Adipose tissue (tissue), 3 donors: ENCODE results near the gene RAB3IP. TPM values are rescaled to one million over a fixed set of nuclear protein-coding genes. Genes with fewer than 3 reads are reported as not detected.
"Not testable (repeated sequence)": the region's sequence is repeated elsewhere in the genome, so short reads cannot be mapped to it uniquely, and the experiment has no call there.

Experiments used
- H3K27ac ChIP-seq: one replicate; pipeline ENCODE4 v1.5.1; 2013; ENCODE audit warnings: low read depth, low read length
- WGBS, 3 donors: extraction: QIAGEN DNeasy Blood & Tissue Kit; methylation state at CpG; one replicate each; pipeline ENCODE4 v1.1.7; 2013; 5-methylcytosine and 5-hydroxymethylcytosine counted together
- polyA plus RNA-seq, 3 donors: library from polyadenylated mRNA; stranded (reverse); fragments of 200-250 nt; gene quantifications; one replicate each; pipeline ENCODE4 v1.2.3, GENCODE V29; 2013
- donor health status: healthy with polysubstance abuse.
- donor health status: Bipolar disorder and iron deficiency.
- donor health status: healthy.

RAB3IP gene
- polyA plus RNA-seq, 3 donors = 1.9 to 13.6 (median 4.4) TPM

DNA sequence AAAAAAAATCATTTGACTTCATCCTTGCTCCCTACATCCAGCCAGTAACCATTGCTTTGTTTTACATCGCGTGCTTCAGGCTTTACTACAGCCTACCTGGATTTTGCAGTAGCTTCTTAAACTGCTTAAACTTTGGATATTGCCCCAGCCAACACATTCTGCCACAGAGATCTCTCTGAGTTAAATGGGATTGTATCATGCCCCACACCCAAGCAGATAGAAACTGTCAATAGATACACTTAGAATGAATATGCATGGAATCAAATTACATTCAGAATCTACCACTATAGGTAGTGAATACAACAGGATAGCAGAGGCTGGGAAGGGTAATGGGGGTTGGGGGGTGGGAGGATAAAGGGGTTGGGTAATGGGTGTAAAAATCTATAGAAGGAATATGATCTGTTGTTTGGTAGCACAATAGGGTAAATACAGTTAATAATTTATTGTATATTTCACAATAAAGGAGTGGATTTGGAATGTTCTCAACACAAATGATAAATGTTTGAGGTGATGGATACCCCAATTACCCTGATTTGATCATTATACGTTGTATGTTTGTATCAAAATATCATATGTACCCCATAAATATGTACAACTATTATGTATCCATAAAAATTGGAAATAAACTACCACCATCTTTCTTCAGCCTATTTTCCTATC is 83.7 kb downstream of the RAB3IP start:
- H3K27ac ChIP-seq = no peak overlapping the region
- 63 to 71% (median 63%) methylated on average over 3 of the region's 3 CpGs for WGBS, 3 donors

DNA sequence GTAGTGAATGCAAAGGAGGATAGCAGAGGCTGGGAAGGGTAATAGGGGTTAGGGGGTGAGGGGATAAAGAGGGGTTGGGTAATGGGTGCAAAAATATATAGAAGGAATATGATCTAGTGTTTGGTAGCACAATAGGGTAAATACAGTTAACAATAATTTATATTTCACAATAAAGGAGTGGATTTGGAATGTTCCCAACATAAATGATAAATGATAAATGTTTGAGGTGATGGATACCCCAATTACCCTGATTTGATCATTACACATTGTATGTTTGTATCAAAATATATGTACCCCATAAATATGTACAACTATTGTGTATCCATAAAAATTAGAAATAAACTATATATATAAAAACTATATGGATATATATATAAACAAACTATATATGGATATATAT is 85.4 kb downstream of the RAB3IP start:
- H3K27ac ChIP-seq = no peak overlapping the region

DNA sequence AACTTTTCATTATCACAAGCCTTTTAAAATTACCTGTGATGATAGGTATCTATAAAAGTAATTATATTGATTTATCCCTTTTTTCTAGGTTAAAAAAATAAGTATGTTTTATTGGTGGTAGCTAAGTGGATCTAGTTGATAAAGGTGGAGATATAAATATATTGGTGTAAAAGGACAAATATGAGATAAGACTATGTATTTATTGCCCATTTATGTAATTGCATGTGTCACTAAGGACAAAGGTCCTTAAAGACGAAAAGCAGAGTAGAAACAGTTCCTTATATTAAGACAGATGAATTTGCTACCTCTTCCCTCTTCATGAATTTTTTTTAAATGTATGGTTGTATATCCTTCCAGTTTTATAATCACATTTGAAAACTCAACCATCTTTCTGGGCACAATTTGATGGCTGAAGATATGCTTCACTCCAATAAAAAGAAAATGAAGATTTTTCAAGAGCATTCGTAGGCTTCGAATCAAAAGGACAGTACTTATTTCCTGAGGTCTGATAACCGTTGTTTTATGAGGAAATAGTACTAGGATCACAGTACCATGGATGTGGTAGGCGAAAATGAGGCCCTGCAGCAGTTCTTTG is 86.4 kb downstream of the RAB3IP start, which contains the start of gene MYRFL:
MYRFL (plus strand) TSS at position 262 of the 595 bp plus-strand sequence; CDS start at position 553, 291 bp downstream.
- no peak within 1 kb of the TSS for H3K27ac ChIP-seq
- WGBS, 3 donors = 76 to 87% (median 79%) methylated on average over 5 of the region's 5 CpGs

DNA sequence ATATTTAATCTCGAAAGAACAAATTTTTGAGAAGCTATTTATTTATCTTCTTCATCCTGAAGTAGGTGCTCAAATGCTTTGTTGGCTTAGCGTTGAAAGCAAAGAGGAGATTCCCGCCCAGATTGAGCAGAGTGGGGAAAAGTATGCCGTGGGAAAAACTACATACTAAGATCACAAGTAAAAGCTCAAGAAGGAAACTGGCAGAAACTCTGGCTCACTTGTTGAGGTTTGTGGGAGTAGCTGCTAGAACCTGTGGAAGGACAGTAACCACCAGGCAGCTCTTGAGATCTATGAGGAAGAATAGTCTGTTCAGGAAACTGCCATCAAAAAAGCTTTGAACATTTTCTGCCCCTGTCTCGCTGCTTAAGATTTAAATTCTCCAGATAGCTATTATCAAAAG is 90.2 kb downstream of the RAB3IP start:
- 57 to 73% (median 69%) methylated on average over 5 of the region's 5 CpGs for WGBS, 3 donors
- no peak overlapping the region for H3K27ac ChIP-seq

DNA sequence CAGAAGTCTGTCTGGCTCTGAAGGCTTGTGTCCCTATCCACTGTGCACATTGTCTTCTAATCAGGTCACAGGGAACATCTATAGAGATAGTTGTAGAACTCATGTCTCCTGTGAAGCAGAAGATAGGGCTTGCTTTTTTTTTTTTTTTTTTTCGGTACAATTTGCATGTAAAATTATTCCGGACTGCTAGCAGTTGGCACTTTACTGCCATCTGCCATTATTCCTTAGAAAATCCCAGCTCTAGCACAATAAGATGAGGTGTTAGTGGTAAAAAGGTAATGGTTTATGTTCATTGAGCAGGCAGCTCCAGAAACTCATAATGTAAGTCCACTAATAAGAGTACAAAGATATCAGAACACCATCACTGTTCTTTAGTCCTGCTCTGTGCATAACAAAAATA is 95.0 kb downstream of the RAB3IP start:
- H3K27ac ChIP-seq = no peak overlapping the region
- WGBS, 3 donors = 75 to 94% (median 91%) methylated on average over 2 of the region's 2 CpGs

DNA sequence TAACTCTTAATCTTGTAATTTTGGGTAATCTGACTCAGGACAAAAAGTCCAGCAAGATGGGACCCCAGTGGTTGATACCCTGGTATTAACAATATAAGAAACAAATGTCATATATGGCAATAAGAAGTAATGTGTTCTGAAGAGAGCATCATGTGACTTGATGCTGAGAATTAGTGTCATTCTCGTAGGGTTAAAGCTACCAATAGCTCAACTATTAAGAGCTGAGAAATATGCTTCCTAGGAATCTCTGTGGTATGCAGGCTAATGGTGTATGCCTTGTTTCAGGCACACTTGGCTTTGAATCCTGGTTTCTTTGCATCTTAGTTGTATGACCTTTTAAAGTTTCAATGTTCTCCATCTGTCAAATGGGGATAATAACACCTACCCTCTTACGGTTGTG is 95.5 kb downstream of the RAB3IP start:
- 56 to 86% (median 77%) methylated on average over 2 of the region's 2 CpGs for WGBS, 3 donors
- H3K27ac ChIP-seq = no peak overlapping the region

DNA sequence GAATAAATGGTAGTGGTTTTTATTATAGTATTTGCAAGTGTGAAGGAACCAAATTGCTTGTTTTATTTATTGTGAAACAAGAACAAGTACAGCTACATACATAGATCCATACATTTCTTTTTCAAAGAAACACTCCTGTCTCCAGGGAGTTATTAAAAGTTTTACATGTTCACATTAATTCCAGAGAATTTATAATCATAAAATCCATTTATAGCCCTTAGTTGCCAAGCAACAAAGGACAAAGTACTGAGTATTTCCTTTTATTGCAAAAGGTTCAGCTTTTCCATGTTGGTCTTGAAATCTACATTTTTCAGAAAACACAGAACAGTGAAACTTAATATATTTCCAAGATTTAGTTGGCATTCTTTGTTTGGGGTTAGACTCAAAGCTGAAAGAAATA is 95.9 kb downstream of the RAB3IP start:
- H3K27ac ChIP-seq = no peak overlapping the region

DNA sequence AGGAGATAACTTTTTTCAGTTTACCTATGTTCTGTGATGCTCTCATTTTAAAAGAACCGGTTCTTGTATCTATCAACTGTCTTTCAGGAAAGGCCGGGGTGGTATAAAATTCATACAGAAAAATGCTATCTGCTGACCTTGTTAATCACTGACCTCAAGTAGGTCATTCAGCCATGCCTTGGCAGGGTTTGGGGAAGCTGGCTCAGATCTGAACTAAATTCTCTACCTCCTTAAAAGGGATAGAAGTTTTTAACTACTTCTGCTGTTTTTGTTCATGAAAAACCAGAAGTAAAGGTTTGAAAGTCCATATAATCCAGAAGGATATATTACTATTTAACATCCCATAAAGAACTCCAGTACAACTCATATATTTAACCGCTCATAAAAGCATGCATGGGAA is 96.4 kb downstream of the RAB3IP start:
- 51 to 73% (median 65%) methylated on average over 3 of the region's 3 CpGs for WGBS, 3 donors
- no peak overlapping the region for H3K27ac ChIP-seq

DNA sequence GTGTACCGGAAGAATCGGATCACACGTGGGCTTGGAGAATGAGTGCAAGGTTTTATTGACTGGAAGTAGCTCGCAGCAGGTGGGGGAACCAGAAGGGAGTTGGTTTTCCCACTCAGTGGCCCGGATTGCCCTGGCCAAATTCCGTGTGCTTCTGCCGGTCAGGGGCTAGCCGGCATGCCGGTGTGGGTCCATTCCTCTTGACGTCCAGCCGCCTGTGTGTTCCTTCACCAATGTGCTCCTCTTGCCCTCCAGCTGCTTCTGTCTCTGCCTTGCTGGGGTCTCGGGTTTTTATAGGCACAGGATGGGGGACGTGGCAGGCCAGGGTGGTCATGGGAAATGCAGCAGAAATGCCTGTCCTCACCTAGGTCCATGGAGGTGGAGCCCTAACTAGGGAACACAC is 97.4 kb downstream of the RAB3IP start:
- 92 to 96% (median 95%) methylated on average over 13 of the region's 13 CpGs for WGBS, 3 donors
- H3K27ac ChIP-seq = no peak overlapping the region

DNA sequence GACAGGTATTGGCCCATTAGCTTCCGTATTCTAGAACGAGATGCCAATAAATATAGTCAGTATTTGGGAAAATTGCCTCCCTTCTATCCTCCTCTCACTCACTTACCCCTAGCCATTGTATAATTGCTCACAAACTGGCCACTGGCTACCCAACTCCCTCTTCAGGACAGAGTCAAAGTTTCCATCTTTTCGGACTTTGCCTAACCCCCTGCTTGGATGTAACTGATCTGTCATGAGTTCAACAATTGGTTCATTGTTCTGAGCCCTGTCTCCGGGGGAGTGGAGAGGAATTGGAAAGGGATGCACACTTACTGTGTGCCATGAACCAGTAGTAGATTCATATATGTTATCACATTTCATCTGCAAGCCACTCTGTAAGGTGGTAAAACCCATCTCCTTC is 98.5 kb downstream of the RAB3IP start:
- 81 to 90% (median 90%) methylated on average over 4 of the region's 4 CpGs for WGBS, 3 donors
- no peak overlapping the region for H3K27ac ChIP-seq

DNA sequence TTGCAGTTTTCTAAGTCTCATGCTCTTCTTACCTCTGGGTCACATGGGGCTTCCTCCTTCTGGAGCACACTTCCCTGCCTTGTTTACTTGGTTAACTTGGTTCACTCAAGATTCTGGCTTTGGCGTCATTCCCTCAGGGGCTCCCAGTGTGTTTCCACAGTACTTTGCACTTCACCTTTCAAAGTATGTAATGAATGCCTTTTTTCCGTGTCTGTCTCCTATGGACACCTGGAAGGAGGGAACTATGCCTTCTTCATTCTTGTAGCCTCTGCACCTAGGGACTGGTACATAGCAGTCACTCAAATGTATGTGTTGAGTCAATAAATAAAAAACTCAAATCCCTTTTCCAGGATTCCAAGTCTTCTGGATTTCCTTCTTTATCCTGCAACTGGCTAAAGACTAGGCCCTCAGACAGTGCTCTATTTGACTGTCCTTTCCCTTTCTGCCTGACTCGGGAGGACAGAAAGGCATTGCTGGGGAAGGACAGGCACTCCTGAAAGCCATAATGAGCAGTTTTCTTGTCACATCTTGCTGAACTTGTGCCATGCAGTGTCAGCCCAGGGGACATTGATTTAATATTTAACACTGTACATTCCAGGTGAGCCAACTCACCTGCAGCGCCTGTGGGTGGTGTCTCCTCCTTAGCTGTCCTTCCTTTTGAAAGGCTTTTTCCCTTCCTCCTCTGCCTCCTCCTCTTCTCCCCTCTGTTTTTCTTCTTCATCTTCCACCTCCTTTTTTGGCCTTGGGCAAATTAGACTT is 99.2 kb downstream of the RAB3IP start:
- 47 to 85% (median 81%) methylated on average over 4 of the region's 4 CpGs for WGBS, 3 donors

DNA sequence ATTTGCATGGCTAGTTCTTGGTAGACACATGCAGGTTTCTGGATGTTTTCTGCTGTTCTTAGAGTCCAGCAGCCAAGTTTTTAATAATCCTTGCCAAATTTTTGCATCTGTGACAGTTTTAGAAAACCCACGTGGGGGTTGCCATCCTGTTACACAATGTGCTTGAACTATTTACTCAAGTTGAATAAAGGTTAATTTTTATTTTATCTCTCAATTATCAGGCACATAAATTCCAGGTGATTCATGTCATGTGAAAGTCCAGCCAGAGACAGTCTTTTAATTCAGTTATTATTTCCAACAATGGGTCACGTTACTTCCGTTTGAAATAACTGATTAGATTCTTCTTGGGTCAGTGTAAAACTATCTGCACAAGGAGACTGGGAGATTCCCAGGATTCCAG is 102.1 kb downstream of the RAB3IP start:
- 32 to 52% (median 47%) methylated on average over 3 of the region's 3 CpGs for WGBS, 3 donors
- no peak overlapping the region for H3K27ac ChIP-seq

More for the DNA sequence above, 99.2 kb downstream of the RAB3IP start:
- no peak overlapping the region for H3K27ac ChIP-seq

DNA sequence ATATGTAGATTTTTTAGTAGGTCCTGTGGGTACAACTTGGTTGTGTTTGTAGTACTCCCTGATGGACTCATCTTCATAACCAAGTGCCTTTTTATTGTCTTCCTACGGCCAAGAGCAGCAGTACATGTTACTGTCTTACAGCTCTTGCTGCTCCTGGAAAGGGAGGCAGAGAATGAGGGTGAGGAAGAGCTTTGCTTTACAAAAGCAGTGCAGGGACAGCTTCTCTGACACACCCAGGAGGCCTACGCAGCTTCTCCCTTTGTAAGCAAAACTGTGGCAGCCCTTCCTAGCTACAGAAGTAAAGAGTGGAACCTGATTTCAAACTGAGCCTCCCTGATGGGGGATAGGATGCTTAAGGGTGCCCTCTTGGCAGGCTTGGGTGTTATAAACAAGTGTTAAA is 104.9 kb downstream of the RAB3IP start:
- 69 to 70% (median 69%) methylated on average over 2 of the region's 2 CpGs for WGBS, 3 donors
- H3K27ac ChIP-seq = no peak overlapping the region

DNA sequence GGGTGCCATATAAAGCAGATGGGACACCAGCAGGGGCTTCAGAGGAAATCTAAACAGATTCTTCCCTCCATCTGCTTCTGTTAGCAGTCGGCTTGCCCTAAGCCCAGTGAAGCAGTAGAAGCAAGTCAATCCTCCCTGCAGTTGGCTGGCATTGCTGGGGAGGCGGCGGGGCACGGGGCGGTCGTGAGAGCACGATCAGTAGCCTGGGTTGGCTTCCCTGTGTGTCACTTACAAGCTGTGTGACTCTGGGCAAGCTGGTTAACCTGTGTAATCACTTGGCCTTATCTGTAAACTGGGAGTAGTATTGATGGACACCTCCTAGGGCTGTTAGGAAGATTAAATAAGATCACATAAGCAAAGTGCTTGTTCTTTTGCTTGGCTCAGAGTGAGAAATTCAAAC is 105.8 kb downstream of the RAB3IP start:
- H3K27ac ChIP-seq = no peak overlapping the region
- 76 to 92% (median 88%) methylated on average over 7 of the region's 7 CpGs for WGBS, 3 donors

DNA sequence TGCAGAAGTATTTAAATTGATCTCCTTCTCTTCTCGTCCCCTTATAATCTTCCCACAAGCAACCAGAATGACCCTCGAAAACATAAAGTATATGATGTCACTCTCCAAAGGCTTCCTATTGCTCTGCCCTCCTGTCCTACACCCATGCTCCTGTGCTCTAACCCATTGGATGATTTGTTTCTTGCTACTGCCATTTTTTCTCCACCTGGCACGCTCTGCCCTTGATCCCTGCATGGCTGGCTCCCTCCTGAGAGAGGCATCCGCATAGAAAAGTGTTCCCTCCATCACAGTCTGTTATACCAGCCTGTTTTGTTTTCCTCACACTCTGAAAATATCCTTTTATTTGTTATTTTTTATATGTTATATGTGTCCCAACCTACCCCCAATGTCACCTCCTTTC is 106.2 kb downstream of the RAB3IP start:
- WGBS, 3 donors = 76 to 85% (median 85%) methylated on average over 4 of the region's 4 CpGs
- H3K27ac ChIP-seq = no peak overlapping the region

DNA sequence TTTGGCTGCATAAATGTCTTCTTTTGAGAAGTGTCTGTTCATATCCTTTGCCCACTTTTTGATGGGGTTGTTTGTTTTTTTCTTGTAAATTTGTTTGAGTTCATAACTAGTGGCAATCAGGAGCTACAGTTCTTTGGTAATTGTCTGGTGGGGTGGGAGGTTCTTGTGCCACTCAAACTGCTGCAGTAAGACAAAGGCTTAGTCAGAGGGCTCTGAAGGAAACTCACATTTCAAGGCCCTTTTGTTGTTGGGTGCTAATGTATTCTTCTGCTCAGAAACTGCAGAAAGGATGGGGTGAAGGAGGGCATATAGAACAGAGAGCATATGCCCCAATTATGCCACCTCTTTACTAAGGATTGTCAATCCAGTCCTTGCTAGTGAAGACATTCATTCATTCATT is 108.3 kb downstream of the RAB3IP start:
- H3K27ac ChIP-seq = no peak overlapping the region

DNA sequence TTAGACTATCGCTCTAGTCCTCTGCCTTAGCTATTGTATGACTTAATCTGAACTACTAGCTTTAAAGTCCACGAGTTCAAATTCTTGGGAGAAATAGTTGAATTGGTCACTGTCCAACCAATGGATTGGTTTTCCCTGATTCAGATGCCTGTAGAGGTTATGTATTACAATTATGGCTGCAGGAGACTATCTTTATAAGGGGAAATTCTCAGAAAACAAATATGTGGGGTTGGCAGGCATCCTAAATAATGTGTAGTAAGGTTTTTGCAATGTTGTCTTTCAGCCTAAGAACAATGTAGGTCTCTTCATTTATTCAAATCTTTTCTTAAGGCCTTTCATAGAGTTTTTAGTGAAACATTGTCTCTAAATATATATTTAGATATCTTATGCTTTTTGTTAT is 113.3 kb downstream of the RAB3IP start:
- H3K27ac ChIP-seq = no peak overlapping the region
- WGBS, 3 donors = 83 to 91% (median 89%) methylated on average over 2 of the region's 2 CpGs

DNA sequence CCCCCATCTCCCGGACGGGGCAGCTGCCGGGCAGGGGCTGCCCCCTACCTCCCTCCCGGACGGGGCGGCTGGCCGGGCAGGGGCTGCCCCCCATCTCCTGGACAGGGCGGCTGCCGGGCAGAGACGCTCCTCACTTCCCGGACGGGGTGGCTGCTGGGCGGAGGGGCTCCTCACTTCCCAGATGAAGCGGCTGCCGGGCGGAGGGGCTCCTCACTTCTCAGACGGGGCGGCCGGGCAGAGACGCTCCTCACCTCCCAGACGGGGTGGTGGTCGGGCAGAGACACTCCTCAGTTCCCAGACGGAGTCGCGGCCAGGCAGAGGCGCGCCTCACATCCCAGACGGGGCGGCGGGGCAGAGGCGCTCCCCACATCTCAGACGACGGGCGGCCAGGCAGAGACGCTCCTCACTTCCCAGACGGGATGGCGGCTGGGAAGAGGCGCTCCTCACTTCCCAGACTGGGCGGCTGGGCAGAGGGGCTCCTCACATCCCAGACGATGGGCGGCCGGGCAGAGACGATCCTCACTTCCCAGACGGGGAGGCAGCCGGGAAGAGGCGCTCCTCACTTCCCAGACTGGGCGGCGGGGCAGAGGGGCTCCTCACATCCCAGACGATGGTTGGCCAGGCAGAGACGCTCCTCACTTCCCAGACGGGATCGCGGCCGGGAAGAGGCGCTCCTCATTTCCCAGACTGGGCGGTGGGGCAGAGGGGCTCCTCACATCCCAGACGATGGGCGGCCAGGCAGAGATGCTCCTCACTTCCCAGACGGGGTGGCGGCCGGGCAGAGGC is 114.7 kb downstream of the RAB3IP start:
- 96 to 99% (median 96%) methylated on average over 43 to 59 of the region's 61 CpGs for WGBS, 3 donors
- H3K27ac ChIP-seq = not testable (repeated sequence)

DNA sequence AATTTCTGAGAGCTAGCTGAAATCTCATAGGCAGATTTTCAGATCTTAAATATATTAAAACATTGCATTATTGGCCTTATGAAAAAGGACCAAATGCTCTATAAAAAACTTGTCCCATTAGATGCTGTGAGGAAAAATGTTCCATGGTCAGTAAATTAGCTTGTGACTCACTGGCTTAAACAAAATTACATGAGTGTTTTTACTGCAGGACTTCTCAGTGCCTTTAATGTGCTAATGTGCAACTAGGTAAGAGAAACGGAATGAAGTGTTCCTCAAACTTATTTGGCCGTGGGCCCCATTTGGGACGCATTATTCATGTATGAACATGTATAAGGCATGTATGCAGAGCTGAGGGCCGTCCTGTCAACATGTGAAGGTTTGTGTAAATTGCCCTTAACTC is 128.0 kb downstream of the RAB3IP start:
- 84 to 92% (median 89%) methylated on average over 4 of the region's 4 CpGs for WGBS, 3 donors

More for the DNA sequence above, 128.0 kb downstream of the RAB3IP start:
- H3K27ac ChIP-seq = no peak overlapping the region
